GM12878 (cell line): ENCODE measurements around the gene RHEBL1. TPM values are rescaled to one million over a fixed set of nuclear protein-coding genes. Genes with fewer than 3 reads are reported as not detected.
A peak's percentile ranks its signal among the peaks of the same experiment; 100 is the strongest.

ENCODE experiments used
- BHLHE40 ChIP-seq, 2 experiments: fragments of 450-650 bp in 1 of 2; IDR thresholded peaks; 2 replicates each; pipeline ENCODE4 v1.6.1; 2011 to 2017; ENCODE audit warnings: low read depth in 2 of 2, borderline replicate concordance in 1 of 2, improper control_type of control experiment in 1 of 2, low read length in 1 of 2, mild to moderate bottlenecking in 1 of 2
- BMI1 ChIP-seq: fragments of 450-650 bp; IDR thresholded peaks from 2 replicates; pipeline ENCODE4 v1.6.1; 2016; ENCODE audit warnings: mild to moderate bottlenecking, moderate library complexity, borderline replicate concordance
- BRCA1 ChIP-seq: IDR thresholded peaks from 2 replicates; pipeline ENCODE4 v1.6.1; 2011; ENCODE audit warnings: low read depth, low read length, improper control_type of control experiment
- CHD1 ChIP-seq: IDR thresholded peaks from 2 replicates; pipeline ENCODE4 v1.6.1; 2012; ENCODE audit warnings: low read depth, low read length, improper control_type of control experiment
- ETV6 ChIP-seq, 2 experiments: fragments of 450-650 bp in 1 of 2; IDR thresholded peaks in 1 of 2; conservative IDR thresholded peaks in 1 of 2; 2 replicates each; pipeline ENCODE4 v1.6.1; 2014; ENCODE audit warnings: antibody characterized with exemption in 1 of 2, borderline replicate concordance in 1 of 2, low read depth in 1 of 2, mild to moderate bottlenecking in 1 of 2, moderate library complexity in 1 of 2
- GATAD2B ChIP-seq: fragments of 450-650 bp; conservative IDR thresholded peaks from 2 replicates; pipeline ENCODE4 v1.6.1; 2017; ENCODE audit warnings: low read depth, mild to moderate bottlenecking, moderate library complexity
- IKZF1 ChIP-seq: fragments of 450-650 bp; conservative IDR thresholded peaks from 2 replicates; pipeline ENCODE4 v1.6.1; 2017; ENCODE audit warnings: antibody characterized with exemption, mild to moderate bottlenecking
- IKZF2 ChIP-seq, 2 experiments: fragments of 450-650 bp; IDR thresholded peaks; 2 replicates each; pipeline ENCODE4 v1.6.1; 2017; ENCODE audit warnings: mild to moderate bottlenecking in 2 of 2, moderate library complexity in 2 of 2
- IRF4 ChIP-seq: IDR thresholded peaks from 2 replicates; pipeline ENCODE4 v1.6.1; 2011; ENCODE audit warnings: low read depth, low read length
- KLF5 ChIP-seq: fragments of 450-650 bp; IDR thresholded peaks from 2 replicates; pipeline ENCODE4 v1.6.1; 2014; ENCODE audit warnings: mild to moderate bottlenecking; ENCODE audit not compliant: partially characterized antibody
- MEF2A ChIP-seq: IDR thresholded peaks from 2 replicates; pipeline ENCODE4 v1.6.1; 2011; ENCODE audit warnings: low read depth, mild to moderate bottlenecking, low read length, moderate library complexity; ENCODE audit not compliant: insufficient read depth
- MEF2B ChIP-seq: fragments of 450-650 bp; IDR thresholded peaks from 2 replicates; pipeline ENCODE4 v1.6.1; 2018; ENCODE audit warnings: mild to moderate bottlenecking, moderate library complexity; ENCODE audit not compliant: partially characterized antibody, poor library complexity, severe bottlenecking
- NBN ChIP-seq: fragments of 450-650 bp; IDR thresholded peaks from 2 replicates; pipeline ENCODE4 v1.6.1; 2016
- NR2C2 ChIP-seq: IDR thresholded peaks from 2 replicates; pipeline ENCODE4 v1.6.1; 2011; ENCODE audit warnings: borderline replicate concordance, low read depth; ENCODE audit not compliant: control insufficient read depth, insufficient read length
- NRF1 ChIP-seq: conservative IDR thresholded peaks from 2 replicates; pipeline ENCODE4 v1.6.1; 2011; ENCODE audit warnings: mild to moderate bottlenecking, low read depth, low read length, improper control_type of control experiment
- PAX5 ChIP-seq: IDR thresholded peaks from 2 replicates; pipeline ENCODE4 v1.6.1; 2011; ENCODE audit warnings: low read depth, low read length, borderline replicate concordance
- PAX8 ChIP-seq: fragments of 450-650 bp; IDR thresholded peaks from 2 replicates; pipeline ENCODE4 v1.6.1; 2017; ENCODE audit warnings: mild to moderate bottlenecking, moderate library complexity
- PML ChIP-seq: IDR thresholded peaks from 2 replicates; pipeline ENCODE4 v1.6.1; 2012; ENCODE audit warnings: low read length, inconsistent platforms
- RFX5 ChIP-seq: IDR thresholded peaks from 2 replicates; pipeline ENCODE4 v1.6.1; 2011; ENCODE audit warnings: low read depth, low read length, improper control_type of control experiment
- SIN3A ChIP-seq: IDR thresholded peaks from 2 replicates; pipeline ENCODE4 v1.6.1; 2012; ENCODE audit warnings: low read depth, low read length, improper control_type of control experiment
- STAT1 ChIP-seq: fragments of 450-650 bp; conservative IDR thresholded peaks from 2 replicates; pipeline ENCODE4 v1.6.1; 2014; ENCODE audit warnings: antibody characterized with exemption, mild to moderate bottlenecking
- SUZ12 ChIP-seq: fragments of 200-600 bp; sonication (generic); IDR thresholded peaks from one replicate; pipeline ENCODE4 v1.6.1; 2018; ENCODE audit warnings: antibody characterized with exemption, mild to moderate bottlenecking; ENCODE audit not compliant: unreplicated experiment
- TAF1 ChIP-seq: IDR thresholded peaks from 2 replicates; pipeline ENCODE4 v1.6.1; 2011; ENCODE audit warnings: mild to moderate bottlenecking, low read depth, low read length, borderline replicate concordance
- ZBTB11 ChIP-seq: fragments of 450-650 bp; formaldehyde crosslinking; IDR thresholded peaks from 2 replicates; pipeline ENCODE4 v1.5.0; 2022; ENCODE audit warnings: mild to moderate bottlenecking, missing genetic modification characterization
- polyA plus RNA-seq, 11 experiments: library from polyadenylated mRNA; depleted of rRNA in 4 of 11; unstranded in 6 of 11; stranded (reverse) in 5 of 11; fragments of >200 nt; fragmentation: Nextera tagmentation in 4 of 11; fragmentation: Illumina TruSeq in 1 of 11; extraction: Ambion mirVana in 4 of 11; extraction: Trizol in 1 of 11; gene quantifications; 1 replicate in 1 of 11; 2 replicates in 10 of 11; pipeline versions ENCODE4 v1.2.1 to v1.2.3, GENCODE V29; 2011 to 2016; ENCODE audit warnings: inconsistent platforms in 2 of 11, missing spikeins in 2 of 11, low read depth in 1 of 11
- total RNA-seq, 4 experiments: library from RNA; depleted of rRNA in 3 of 4; stranded (reverse); fragments of >200 nt in 3 of 4; fragmentation: Illumina TruSeq in 1 of 4; extraction: Trizol in 1 of 4; gene quantifications; 2 replicates each; pipeline versions ENCODE4 v1.2.1 to v1.2.3, GENCODE V29; 2013 to 2021
- TF ChIP-seq, protein P1 (sequence below): IDR thresholded peaks from 2 replicates; pipeline ENCODE4 v1.6.1; 2012; ENCODE audit warnings: low read depth, low read length, improper control_type of control experiment
- TF ChIP-seq, protein P2 (sequence below): fragments of 450-650 bp; IDR thresholded peaks from 2 replicates; pipeline ENCODE4 v1.6.1; 2016; ENCODE audit warnings: mild to moderate bottlenecking

RHEBL1 gene
- total and polyA plus RNA-seq, 10 of the 15 experiments (the other 5 are each of a cell fraction or from before 2014, with no cell fraction given) = 5.9 to 18.7 (median 12.0) TPM

DNA sequence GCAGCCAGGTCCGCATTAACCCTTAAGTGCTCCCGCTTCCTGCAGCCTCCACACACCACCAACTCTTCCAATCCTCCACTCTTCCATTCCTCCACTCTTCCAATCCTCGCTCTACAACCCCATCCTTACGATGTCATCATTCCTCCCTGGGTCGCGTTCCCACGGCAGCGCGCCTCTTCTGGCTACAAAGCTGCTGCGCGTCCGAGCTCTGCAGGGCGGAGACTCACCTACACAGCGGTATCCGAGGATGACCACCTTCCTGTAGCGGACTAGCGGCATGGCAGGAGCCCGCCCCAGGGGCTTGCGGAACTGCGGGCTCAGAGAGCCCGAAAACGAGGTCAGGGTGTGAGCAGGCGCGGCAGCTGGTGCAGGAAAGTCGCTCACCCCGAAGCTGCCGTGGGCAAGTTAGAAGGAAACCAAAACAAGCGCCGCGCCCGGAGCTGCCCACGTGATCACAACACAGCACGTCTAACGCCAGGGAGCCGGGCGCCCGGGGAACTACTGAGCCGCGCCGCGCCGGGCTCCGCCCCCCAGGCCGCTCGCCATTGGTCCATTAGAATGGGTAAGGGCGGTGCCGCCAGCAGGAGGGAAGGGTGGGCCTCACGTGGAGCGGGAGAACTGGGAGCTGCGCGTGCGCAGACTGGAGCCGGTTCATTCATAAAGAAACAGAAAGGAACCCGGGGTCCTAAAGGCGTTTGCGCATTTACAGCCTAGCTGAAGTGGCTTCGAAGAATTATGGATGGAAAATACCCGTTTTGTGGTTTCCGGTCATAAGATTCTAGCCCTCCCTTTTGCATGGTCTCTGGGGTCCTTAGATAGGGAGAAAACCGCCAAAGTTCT, at the start of gene RHEBL1 (continued):
- TF ChIP-seq ZBTB11 (no peak), IRF4 (no peak), STAT1 (0 out of 2 replicates have a peak, but pooled peaks have one; percentile 62), BRCA1 (no peak), NRF1 (peak; percentile 79), NBN (no peak; the same call in none of the 2 replicates), ETV6 (conservative IDR thresholded peaks at IDR 0.05 in 1 of 2, IDR thresholded peaks at IDR 0.05 in 1 of 2; ENCODE audit: borderline replicate concordance in 1 of 2, low read depth in 1 of 2) (no peak), IKZF1 (peak; percentile 74), TAF1 (0 out of 2 replicates have a peak, but pooled peaks have one; percentile 31), KLF5 (peak; percentile 34), SIN3A (peak; percentile 88; the same call in 1 of the 2 replicates), NR2C2 (no peak), MEF2B (peak; percentile 78), BMI1 (no peak), CHD1 (no peak), RFX5 (no peak; the same call in 1 of the 2 replicates), SUZ12 (no peak), PML (no peak), GATAD2B (peak; percentile 40; the same call in 1 of the 2 replicates), PAX8 (no peak), BHLHE40 (IDR thresholded peaks at IDR 0.05; ENCODE audit: borderline replicate concordance in 1 of 2, low read depth in 2 of 2, low read length in 1 of 2) (peak; percentile 94 to 95), PAX5 (peak; percentile 23; the same call in 1 of the 2 replicates), IKZF2 (IDR thresholded peaks at IDR 0.05) (peak; percentile 38 to 53; a peak in 3 of 4 replicates), MEF2A (no peak)
- TF ChIP-seq, protein P1, sequence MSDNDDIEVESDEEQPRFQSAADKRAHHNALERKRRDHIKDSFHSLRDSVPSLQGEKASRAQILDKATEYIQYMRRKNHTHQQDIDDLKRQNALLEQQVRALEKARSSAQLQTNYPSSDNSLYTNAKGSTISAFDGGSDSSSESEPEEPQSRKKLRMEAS = peak; percentile 97
- TF ChIP-seq, protein P2, sequence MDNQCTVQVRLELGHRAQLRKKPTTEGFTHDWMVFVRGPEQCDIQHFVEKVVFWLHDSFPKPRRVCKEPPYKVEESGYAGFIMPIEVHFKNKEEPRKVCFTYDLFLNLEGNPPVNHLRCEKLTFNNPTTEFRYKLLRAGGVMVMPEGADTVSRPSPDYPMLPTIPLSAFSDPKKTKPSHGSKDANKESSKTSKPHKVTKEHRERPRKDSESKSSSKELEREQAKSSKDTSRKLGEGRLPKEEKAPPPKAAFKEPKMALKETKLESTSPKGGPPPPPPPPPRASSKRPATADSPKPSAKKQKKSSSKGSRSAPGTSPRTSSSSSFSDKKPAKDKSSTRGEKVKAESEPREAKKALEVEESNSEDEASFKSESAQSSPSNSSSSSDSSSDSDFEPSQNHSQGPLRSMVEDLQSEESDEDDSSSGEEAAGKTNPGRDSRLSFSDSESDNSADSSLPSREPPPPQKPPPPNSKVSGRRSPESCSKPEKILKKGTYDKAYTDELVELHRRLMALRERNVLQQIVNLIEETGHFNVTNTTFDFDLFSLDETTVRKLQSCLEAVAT = peak; percentile 21; the same call in 1 of the 2 replicates
